Measurements from ENCODE around the gene EPS8L2. TPM values are rescaled to one million over a fixed set of nuclear protein-coding genes. Genes with fewer than 3 reads are reported as not detected.
A peak's percentile ranks its signal among the peaks of the same experiment; 100 is the strongest.

Gene EPS8L2
- polyA plus RNA-seq, 1 donor, result 2.0 TPM

- no peak for DNase-seq (ENCODE audit: low read depth)
Measured at GRCh38 chr11:704228-704674, 1.8 kb upstream of the EPS8L2 start.

GRCh38 chr11:704781-705645 lies 1.0 kb upstream of the EPS8L2 start:
- no peak for DNase-seq (ENCODE audit: low read depth)

- no peak for DNase-seq (ENCODE audit: low read depth)
Measured at GRCh38 chr11:706439-706956, 467 bp downstream of the EPS8L2 start.

GRCh38 chr11:706957-707816 lies 1.2 kb downstream of the EPS8L2 start:
- no peak for DNase-seq (ENCODE audit: low read depth)

GRCh38 chr11:707817-708420 lies 1.9 kb downstream of the EPS8L2 start:
- DNase-seq (ENCODE audit: low read depth), result no peak

- no peak for DNase-seq (ENCODE audit: low read depth)
Measured at GRCh38 chr11:708511-708910, 2.5 kb downstream of the EPS8L2 start.

- no peak for DNase-seq (ENCODE audit: low read depth)
Measured at GRCh38 chr11:709109-709997, 3.3 kb downstream of the EPS8L2 start.

GRCh38 chr11:714436-714835 lies 8.4 kb downstream of the EPS8L2 start:
- DNase-seq (ENCODE audit: low read depth), result no peak

GRCh38 chr11:719214-720016 lies 13.4 kb downstream of the EPS8L2 start:
- no peak for DNase-seq (ENCODE audit: low read depth)

GRCh38 chr11:720017-720641 lies 14.1 kb downstream of the EPS8L2 start:
- no peak for DNase-seq (ENCODE audit: low read depth)

GRCh38 chr11:720642-721246 lies 14.7 kb downstream of the EPS8L2 start:
- no peak for DNase-seq (ENCODE audit: low read depth)

- DNase-seq (ENCODE audit: low read depth), result no peak
Measured at GRCh38 chr11:721247-721740, 15.3 kb downstream of the EPS8L2 start.

GRCh38 chr11:721741-722345 lies 15.8 kb downstream of the EPS8L2 start:
- DNase-seq (ENCODE audit: low read depth), result no peak

- no peak for DNase-seq (ENCODE audit: low read depth)
Measured at GRCh38 chr11:722346-722811, 16.3 kb downstream of the EPS8L2 start.

GRCh38 chr11:723120-723883 lies 17.3 kb downstream of the EPS8L2 start:
- peak; percentile 32 for DNase-seq (ENCODE audit: low read depth)

GRCh38 chr11:724049-724777 lies 18.2 kb downstream of the EPS8L2 start:
- no peak for DNase-seq (ENCODE audit: low read depth)
